K562 (cell line): ENCODE results near the gene STUB1. TPM values are rescaled to one million over a fixed set of nuclear protein-coding genes. Genes with fewer than 3 reads are reported as not detected.

ENCODE experiments used
- BHLHE40 ChIP-seq: IDR thresholded peaks from 2 replicates; pipeline ENCODE4 v1.6.1; 2011; ENCODE audit warnings: low read length, improper control_type of control experiment
- DACH1 ChIP-seq: fragments of 450-650 bp; IDR thresholded peaks from 2 replicates; pipeline ENCODE4 v1.6.1; 2018; ENCODE audit not compliant: partially characterized antibody
- FOXA3 ChIP-seq, 2 experiments: fragments of 450-650 bp in 1 of 2; sonication (generic) in 1 of 2; formaldehyde crosslinking; IDR thresholded peaks in 1 of 2; conservative IDR thresholded peaks in 1 of 2; 2 replicates each; pipeline versions ENCODE4 v1.4.0 to v1.8.0; 2020 to 2022; ENCODE audit warnings: mild to moderate bottlenecking in 2 of 2, missing genetic modification reagents in 1 of 2
- HDAC1 ChIP-seq, 2 experiments: fragments of 450-650 bp; IDR thresholded peaks; 2 replicates each; pipeline ENCODE4 v1.6.1; 2016 to 2017; ENCODE audit warnings: inconsistent platforms in 1 of 2, mild to moderate bottlenecking in 1 of 2, moderate library complexity in 1 of 2
- KDM1A ChIP-seq, 2 experiments: fragments of 450-650 bp; IDR thresholded peaks; 2 replicates each; pipeline ENCODE4 v1.6.1; 2016; ENCODE audit warnings: mild to moderate bottlenecking in 2 of 2
- LEF1 ChIP-seq: fragments of 450-650 bp; IDR thresholded peaks from 2 replicates; pipeline ENCODE4 v1.6.1; 2016; ENCODE audit warnings: mild to moderate bottlenecking
- NCOR1 ChIP-seq: fragments of 450-650 bp; IDR thresholded peaks from 2 replicates; pipeline ENCODE4 v1.6.1; 2016; ENCODE audit warnings: mild to moderate bottlenecking, moderate library complexity
- NRF1 ChIP-seq, 2 experiments: fragments of 450-650 bp; IDR thresholded peaks in 1 of 2; conservative IDR thresholded peaks in 1 of 2; 2 replicates each; pipeline ENCODE4 v1.6.1; 2014; ENCODE audit warnings: mild to moderate bottlenecking in 2 of 2
- PHB2 ChIP-seq: fragments of 450-650 bp; IDR thresholded peaks from 2 replicates; pipeline ENCODE4 v1.6.1; 2017; ENCODE audit warnings: low read depth
- POLR2H ChIP-seq: IDR thresholded peaks from 2 replicates; pipeline ENCODE4 v1.6.1; 2016; ENCODE audit warnings: missing genetic modification characterization, low read depth, mild to moderate bottlenecking, control low read depth, missing compliant biosample characterization, moderate library complexity
- SRSF1 ChIP-seq: fragments of 200-400 bp; formaldehyde crosslinking; IDR thresholded peaks from 2 replicates; pipeline ENCODE4 v1.6.1; 2017; ENCODE audit warnings: mild to moderate bottlenecking, low read depth, low read length, moderate library complexity
- ZNF263 ChIP-seq: sonication (generic); formaldehyde crosslinking; IDR thresholded peaks from 2 replicates; pipeline ENCODE4 v1.8.0; 2022; ENCODE audit warnings: mild to moderate bottlenecking, missing genetic modification reagents, borderline replicate concordance
- ZNF76 ChIP-seq: fragments of 250-450 bp; sonication (Bioruptor Pico); IDR thresholded peaks from 2 replicates; pipeline ENCODE4 v1.4.0; 2020; ENCODE audit warnings: mild to moderate bottlenecking, moderate library complexity, borderline replicate concordance
- ZSCAN29 ChIP-seq: fragments of 450-650 bp; IDR thresholded peaks from 2 replicates; pipeline ENCODE4 v1.6.1; 2017
- polyA plus RNA-seq, 8 experiments: library from polyadenylated mRNA; depleted of rRNA in 4 of 8; stranded (reverse) in 5 of 8; unstranded in 3 of 8; fragments of >200 nt; fragmentation: Nextera tagmentation in 2 of 8; fragmentation: Illumina TruSeq in 1 of 8; extraction: Ambion mirVana in 2 of 8; extraction: Trizol in 1 of 8; gene quantifications; 2 replicates each; pipeline versions ENCODE4 v1.2.1 to v1.2.3, GENCODE V29; 2011 to 2014; ENCODE audit warnings: inconsistent platforms in 1 of 8, missing spikeins in 1 of 8
- total RNA-seq, 7 experiments: library from RNA; depleted of rRNA in 6 of 7; stranded (reverse); fragments of >200 nt in 6 of 7; fragmentation: Illumina TruSeq in 2 of 7; extraction: Trizol in 2 of 7; gene quantifications; 2 replicates each; pipeline versions ENCODE4 v1.2.1 to v1.2.3, GENCODE V29; 2011 to 2021; ENCODE audit warnings: low replicate concordance in 1 of 7
- TF ChIP-seq, protein P1 (sequence below): fragments of 450-650 bp; IDR thresholded peaks from 2 replicates; pipeline ENCODE4 v1.7.0; 2016; ENCODE audit warnings: borderline replicate concordance
- TF ChIP-seq, protein P2 (sequence below), 3 experiments: fragments of 200-800 bp in 1 of 3; sonication (Bioruptor generic) in 1 of 3; sonication (generic) in 1 of 3; formaldehyde crosslinking in 1 of 3; IDR thresholded peaks; 2 replicates each; pipeline versions ENCODE4 v1.6.1 to v1.8.0; 2016 to 2022; ENCODE audit warnings: mild to moderate bottlenecking in 2 of 3, missing compliant biosample characterization in 2 of 3, missing genetic modification characterization in 2 of 3, missing genetic modification reagents in 1 of 3
- TF ChIP-seq, protein P3 (sequence below): fragments of 450-650 bp; IDR thresholded peaks from 2 replicates; pipeline ENCODE4 v1.6.1; 2017; ENCODE audit warnings: antibody characterized with exemption, mild to moderate bottlenecking
- TF ChIP-seq, protein P4 (sequence below), 2 experiments: fragments of 250-450 bp in 1 of 2; fragments of 450-650 bp in 1 of 2; sonication (Bioruptor Pico) in 1 of 2; IDR thresholded peaks; 2 replicates each; pipeline versions ENCODE4 v1.6.1 to v1.8.0; 2016 to 2021; ENCODE audit warnings: mild to moderate bottlenecking in 2 of 2, moderate library complexity in 2 of 2, missing compliant biosample characterization in 1 of 2, missing genetic modification characterization in 1 of 2

STUB1 gene
- total and polyA plus RNA-seq, 9 of the 15 experiments (the other 6 are each of a cell fraction or from before 2014, with no cell fraction given) = 10.6 to 251 (median 152) TPM

DNA sequence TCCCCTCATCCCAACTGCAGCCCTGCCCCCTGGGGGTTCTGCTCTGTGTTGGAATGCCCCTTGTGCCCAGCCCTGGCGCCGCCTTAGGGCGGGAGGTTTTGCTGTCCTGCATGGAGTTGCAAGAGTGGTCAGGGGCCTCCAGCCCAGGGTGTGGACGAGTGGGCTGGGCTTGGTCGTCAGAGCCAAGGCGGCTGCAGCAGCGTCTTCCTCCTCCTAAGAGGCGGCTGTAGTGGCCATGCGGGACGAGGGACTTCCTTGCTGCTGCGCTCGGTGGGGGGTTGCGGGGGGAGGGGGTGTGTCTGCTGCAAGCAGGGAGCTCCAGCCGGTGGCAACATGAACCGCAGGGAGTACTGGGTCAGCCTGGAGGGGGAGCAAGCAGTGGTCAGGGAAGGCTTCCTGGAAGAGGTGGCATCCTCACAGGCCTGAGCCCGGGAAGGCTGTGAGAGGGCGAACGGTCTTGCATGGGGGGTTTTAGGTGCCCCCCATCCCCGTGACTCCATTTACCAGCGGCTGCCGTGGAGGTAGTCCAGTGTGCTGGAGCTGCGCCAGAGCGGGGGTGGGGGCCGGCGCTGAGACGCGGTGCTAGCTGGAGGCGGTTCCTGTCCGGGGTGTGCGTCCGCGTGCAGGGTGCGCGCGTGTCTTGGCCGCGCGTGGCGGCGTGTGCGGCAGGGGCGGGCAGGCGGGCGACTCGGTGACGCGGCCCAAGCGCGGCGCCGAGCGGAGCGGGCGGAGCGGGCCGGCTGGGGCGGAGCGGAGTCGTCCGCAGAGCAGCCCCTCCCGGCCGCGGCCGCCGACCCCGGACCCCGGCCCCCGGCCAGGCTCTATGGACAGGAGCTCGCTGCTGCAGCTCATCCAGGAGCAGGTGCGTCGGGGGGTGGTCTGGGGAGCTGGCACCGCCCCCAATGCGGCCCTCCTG lies 5.0 kb upstream of the STUB1 start, which contains the start of gene RHBDL1 (continued):
- TF ChIP-seq, protein P1, sequence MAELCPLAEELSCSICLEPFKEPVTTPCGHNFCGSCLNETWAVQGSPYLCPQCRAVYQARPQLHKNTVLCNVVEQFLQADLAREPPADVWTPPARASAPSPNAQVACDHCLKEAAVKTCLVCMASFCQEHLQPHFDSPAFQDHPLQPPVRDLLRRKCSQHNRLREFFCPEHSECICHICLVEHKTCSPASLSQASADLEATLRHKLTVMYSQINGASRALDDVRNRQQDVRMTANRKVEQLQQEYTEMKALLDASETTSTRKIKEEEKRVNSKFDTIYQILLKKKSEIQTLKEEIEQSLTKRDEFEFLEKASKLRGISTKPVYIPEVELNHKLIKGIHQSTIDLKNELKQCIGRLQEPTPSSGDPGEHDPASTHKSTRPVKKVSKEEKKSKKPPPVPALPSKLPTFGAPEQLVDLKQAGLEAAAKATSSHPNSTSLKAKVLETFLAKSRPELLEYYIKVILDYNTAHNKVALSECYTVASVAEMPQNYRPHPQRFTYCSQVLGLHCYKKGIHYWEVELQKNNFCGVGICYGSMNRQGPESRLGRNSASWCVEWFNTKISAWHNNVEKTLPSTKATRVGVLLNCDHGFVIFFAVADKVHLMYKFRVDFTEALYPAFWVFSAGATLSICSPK = no peak
- no peak for TF ChIP-seq ZSCAN29
- peak; percentile 82 to 85; a peak in 3 of 4 replicates for TF ChIP-seq HDAC1 (IDR thresholded peaks at IDR 0.05)
- TF ChIP-seq PHB2 = no peak
- peak; percentile 47 for TF ChIP-seq LEF1
- TF ChIP-seq ZNF263 (CRISPR knock-in tag) = 0 out of 2 replicates have a peak, but pooled peaks have one; percentile 65
- TF ChIP-seq FOXA3 (CRISPR knock-in tag; conservative IDR thresholded peaks at IDR 0.05 in 1 of 2, IDR thresholded peaks at IDR 0.05 in 1 of 2) = no peak
- peak in 1 of 2 experiments; percentile 92; a peak in 2 of 4 replicates for TF ChIP-seq KDM1A (IDR thresholded peaks at IDR 0.05)
- TF ChIP-seq, protein P2, sequence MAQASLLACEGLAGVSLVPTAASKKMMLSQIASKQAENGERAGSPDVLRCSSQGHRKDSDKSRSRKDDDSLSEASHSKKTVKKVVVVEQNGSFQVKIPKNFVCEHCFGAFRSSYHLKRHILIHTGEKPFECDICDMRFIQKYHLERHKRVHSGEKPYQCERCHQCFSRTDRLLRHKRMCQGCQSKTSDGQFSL (CRISPR knock-in tag; IDR thresholded peaks at IDR 0.05) = peak; percentile 96
- TF ChIP-seq, protein P2 (tag; IDR thresholded peaks at IDR 0.05) = peak in 1 of 2 experiments; percentile 81; a peak in 2 of 4 replicates
- TF ChIP-seq ZNF76 (CRISPR knock-in tag) = no peak
- TF ChIP-seq, protein P3, sequence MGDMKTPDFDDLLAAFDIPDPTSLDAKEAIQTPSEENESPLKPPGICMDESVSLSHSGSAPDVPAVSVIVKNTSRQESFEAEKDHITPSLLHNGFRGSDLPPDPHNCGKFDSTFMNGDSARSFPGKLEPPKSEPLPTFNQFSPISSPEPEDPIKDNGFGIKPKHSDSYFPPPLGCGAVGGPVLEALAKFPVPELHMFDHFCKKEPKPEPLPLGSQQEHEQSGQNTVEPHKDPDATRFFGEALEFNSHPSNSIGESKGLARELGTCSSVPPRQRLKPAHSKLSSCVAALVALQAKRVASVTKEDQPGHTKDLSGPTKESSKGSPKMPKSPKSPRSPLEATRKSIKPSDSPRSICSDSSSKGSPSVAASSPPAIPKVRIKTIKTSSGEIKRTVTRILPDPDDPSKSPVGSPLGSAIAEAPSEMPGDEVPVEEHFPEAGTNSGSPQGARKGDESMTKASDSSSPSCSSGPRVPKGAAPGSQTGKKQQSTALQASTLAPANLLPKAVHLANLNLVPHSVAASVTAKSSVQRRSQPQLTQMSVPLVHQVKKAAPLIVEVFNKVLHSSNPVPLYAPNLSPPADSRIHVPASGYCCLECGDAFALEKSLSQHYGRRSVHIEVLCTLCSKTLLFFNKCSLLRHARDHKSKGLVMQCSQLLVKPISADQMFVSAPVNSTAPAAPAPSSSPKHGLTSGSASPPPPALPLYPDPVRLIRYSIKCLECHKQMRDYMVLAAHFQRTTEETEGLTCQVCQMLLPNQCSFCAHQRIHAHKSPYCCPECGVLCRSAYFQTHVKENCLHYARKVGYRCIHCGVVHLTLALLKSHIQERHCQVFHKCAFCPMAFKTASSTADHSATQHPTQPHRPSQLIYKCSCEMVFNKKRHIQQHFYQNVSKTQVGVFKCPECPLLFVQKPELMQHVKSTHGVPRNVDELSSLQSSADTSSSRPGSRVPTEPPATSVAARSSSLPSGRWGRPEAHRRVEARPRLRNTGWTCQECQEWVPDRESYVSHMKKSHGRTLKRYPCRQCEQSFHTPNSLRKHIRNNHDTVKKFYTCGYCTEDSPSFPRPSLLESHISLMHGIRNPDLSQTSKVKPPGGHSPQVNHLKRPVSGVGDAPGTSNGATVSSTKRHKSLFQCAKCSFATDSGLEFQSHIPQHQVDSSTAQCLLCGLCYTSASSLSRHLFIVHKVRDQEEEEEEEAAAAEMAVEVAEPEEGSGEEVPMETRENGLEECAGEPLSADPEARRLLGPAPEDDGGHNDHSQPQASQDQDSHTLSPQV = peak; percentile 15; the same call in 1 of the 2 replicates
- TF ChIP-seq NRF1 (conservative IDR thresholded peaks at IDR 0.05 in 1 of 2, IDR thresholded peaks at IDR 0.05 in 1 of 2) = peak; percentile 45 to 53
- TF ChIP-seq, protein P4, sequence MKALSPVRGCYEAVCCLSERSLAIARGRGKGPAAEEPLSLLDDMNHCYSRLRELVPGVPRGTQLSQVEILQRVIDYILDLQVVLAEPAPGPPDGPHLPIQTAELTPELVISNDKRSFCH (CRISPR knock-in tag; IDR thresholded peaks at IDR 0.05) = no peak
- TF ChIP-seq, protein P4 (tag; IDR thresholded peaks at IDR 0.05) = 0 out of 2 replicates have a peak, but pooled peaks have one; percentile 33
- TF ChIP-seq BHLHE40 = 0 out of 2 replicates have a peak, but pooled peaks have one; percentile 0
- no peak for TF ChIP-seq SRSF1
- no peak for TF ChIP-seq POLR2H (tag)
- peak; percentile 53 for TF ChIP-seq NCOR1
- TF ChIP-seq DACH1 = peak; percentile 65
